Measurements from ENCODE around the gene TMIGD1.
A peak's percentile ranks its signal among the peaks of the same experiment; 100 is the strongest.

TMIGD1 gene, protein sequence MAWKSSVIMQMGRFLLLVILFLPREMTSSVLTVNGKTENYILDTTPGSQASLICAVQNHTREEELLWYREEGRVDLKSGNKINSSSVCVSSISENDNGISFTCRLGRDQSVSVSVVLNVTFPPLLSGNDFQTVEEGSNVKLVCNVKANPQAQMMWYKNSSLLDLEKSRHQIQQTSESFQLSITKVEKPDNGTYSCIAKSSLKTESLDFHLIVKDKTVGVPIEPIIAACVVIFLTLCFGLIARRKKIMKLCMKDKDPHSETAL

DNA sequence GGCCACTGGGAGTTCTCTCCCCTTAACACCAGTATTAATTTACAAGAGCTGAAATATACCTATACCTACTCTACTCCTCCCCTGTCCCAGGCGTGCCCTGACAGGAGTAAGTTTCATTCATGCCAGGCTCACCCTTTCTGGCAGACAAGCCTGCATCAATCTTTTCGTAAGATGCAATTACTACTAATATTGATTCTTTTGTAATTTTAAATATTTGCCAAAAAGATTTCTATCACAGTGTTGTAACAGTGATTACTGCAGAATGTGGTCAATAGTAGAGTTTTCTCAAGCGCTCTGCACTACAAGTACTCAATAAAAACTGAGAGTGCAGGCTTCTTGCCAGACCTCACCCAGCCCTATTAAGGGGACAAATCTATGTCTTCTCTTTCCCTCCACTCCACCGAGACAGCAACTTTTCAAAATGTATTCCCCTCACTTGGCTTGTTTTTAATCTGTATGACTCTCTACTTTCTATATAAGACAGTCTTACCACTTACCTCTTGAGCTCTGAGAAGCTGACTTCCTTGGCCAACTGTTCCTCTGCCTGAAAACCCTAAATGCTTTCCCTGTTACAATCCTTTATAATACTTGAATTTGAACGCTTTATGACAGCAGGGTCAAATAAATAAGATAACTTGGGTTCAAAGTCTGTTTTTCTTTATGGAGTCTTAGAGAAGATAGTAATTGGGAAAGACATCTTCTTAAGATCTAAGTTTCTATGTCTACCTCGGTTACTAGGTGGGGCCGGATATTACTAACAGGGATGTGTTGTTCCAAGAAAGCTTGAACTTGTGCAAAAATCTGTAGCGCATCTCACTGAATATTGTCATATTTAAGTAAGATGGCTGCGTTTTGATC is at the start of gene TMIGD1:
Gene TMIGD1 (minus strand): TSS at position 555 of the 858 bp plus-strand sequence. CDS start 1,924 bp downstream, outside the sequence.
- DNase-seq: no peak

GRCh38 chr17:30382345-30382744 is 48.5 kb upstream of the TMIGD1 start:
- DNase-seq: no peak

DNA sequence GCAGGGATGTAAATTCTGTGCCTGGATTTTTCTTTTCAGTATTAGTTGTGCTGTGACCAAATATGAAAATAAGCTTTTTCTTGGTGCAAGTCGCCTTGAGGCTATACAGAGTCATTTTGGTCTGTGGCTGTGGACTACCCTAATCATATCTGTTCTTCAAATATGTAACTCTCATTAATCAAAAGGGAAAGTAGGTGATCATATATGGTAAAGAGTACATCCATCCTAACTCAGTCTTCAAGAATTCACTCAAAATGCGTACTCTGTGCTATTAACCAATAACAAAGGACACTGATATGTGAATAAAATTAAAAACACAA is 47.4 kb upstream of the TMIGD1 start:
- DNase-seq: no peak

GRCh38 chr17:30380643-30381339 is 46.9 kb upstream of the TMIGD1 start:
- DNase-seq: no peak

- no peak for DNase-seq
Measured at GRCh38 chr17:30379903-30380381, 46.1 kb upstream of the TMIGD1 start.

DNA sequence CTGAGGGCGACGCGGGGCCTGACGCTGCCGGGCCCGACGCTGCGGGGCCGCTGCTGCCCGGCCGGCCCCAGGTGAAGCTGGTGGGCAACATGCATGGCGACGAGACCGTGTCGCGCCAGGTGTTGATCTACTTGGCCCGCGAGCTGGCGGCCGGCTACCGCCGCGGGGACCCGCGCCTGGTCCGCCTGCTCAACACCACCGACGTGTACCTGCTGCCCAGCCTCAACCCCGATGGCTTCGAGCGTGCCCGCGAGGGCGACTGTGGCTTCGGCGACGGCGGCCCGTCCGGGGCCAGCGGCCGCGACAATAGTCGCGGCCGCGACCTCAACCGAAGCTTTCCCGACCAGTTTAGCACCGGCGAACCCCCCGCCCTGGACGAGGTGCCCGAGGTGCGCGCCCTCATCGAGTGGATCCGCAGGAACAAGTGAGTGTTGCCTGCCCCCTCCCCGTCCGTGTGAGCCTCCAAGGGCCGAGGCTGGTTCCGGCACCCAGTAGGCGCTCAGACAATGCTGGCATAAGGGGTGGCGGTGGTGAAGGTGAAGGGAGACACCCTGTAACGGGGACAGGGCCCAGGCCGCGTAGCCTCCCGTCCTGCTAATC is 45.5 kb upstream of the TMIGD1 start:
- no peak for DNase-seq

GRCh38 chr17:30378825-30379302 is 45.0 kb upstream of the TMIGD1 start, which contains the start of gene CPD:
CPD (plus strand) TSS chr17:30378927; CDS start chr17:30378981, 54 bp downstream.
- peak; percentile 85 for DNase-seq

DNA sequence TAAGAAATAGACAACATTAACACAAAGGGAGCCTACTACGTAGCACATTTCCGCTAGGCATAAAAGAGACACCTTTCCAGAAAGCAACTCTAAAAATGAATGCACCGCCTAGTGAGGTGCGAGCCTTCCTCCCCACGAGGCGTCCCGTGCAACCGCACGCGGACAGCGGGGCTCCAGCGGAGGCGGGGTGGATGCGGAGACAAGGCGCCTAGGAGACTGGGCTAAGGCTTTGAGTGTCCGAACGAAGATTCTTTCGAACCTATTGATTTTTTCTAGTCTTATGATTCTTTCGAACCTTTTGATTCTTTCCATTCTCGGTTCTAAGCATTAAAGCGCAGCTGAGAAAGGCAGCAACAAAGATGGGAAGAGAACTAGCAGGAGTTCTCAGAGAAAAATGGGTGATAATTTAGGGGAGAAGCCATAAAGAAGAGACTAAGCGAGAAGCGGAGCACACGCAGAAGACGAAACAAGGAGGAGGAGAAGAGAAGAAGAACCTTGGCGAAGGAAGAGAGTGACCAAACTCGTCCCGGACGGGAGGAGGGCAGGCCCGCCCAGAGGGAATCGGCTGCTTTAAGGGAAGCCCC is 44.5 kb upstream of the TMIGD1 start:
- DNase-seq: no peak

GRCh38 chr17:30377574-30378240 is 43.9 kb upstream of the TMIGD1 start:
- DNase-seq: no peak

- peak; percentile 97 for DNase-seq
Measured at GRCh38 chr17:30376621-30377452, 43.0 kb upstream of the TMIGD1 start.

DNA sequence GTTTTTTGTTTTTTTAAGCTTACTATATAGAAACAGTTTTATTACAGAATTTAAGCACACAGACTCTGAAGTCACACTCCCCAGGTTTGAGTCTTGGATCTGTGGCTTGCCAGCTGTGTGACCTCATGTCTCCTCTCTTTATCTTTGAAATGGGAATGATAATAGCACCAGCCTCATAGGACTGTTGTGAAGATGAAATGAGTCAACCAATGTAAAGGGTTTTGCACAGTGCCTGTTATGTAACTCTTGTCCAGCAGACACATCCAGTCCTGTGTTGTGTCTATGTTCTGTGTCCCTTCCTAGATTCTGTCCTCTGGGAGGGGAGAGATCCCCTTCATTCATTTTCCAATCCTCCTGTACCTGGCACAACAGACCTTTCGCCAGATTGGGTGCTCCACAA is 41.8 kb upstream of the TMIGD1 start:
- DNase-seq: no peak

DNA sequence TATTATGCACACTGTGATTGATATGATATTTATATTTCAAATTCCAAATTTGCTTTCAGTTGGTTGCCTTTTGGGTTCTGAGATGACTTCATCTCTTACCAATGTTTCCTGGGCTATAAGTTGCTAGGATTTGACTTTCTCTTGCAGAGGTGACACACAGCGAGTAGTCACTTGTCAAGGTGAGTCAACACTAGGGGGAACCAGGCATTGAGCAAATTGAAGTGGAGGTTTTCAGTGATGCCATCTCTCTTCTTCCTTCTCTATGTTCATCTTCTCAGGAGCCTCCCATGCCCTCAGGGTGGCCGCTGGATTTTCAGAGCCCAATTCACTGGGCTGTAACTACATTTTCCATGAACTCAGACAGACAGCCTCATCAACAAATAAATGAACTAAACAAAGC is 38.9 kb upstream of the TMIGD1 start:
- DNase-seq: no peak

- no peak for DNase-seq
Measured at GRCh38 chr17:30369995-30370394, 36.1 kb upstream of the TMIGD1 start.

GRCh38 chr17:30368912-30369720 is 35.3 kb upstream of the TMIGD1 start:
- no peak for DNase-seq

- no peak for DNase-seq
Measured at GRCh38 chr17:30366536-30366935, 32.7 kb upstream of the TMIGD1 start.

- no peak for DNase-seq
Measured at GRCh38 chr17:30363715-30364202, 29.9 kb upstream of the TMIGD1 start.

GRCh38 chr17:30361766-30362279 is 28.0 kb upstream of the TMIGD1 start:
- DNase-seq: no peak

DNA sequence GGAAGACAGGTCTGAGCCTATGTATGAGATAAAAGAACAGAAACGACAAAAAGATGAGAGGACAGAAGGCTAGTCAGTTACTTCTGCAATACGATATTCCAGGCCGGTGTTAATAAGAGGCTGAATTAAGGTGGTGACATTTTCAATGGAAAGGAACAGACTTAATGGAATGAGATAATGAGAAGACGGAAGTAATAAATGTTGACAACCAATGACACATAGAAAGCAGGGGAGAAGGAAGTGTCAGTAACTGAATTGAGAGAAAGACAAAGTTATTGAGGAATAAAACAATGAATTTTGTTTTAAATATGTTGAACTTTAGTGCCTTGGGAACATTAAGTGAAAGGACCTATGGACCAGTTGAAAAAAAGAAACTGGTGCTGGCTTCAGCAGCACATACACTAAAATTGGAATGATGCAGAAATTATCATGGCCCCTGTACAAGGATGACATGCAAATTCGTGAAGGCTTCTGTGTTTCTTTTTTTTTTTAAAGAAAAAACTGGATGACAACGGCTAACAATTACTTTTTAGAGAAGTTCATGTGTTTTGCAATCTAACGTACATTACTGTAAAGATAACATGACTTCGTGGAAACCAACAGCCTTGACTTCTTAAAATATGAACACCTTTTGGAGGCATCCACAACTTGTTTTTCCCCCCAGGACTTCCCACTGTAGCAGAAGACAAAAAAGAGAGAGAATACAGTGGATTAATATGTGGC is 26.4 kb upstream of the TMIGD1 start:
- DNase-seq: no peak

All from NCI-H1436 treated with DMSO at 0.1 percent for 48 hours (cell line).